OCI-LY3 (cell line): ENCODE data around the gene CAMK1D.

Experiments
- H2AFZ ChIP-seq: fragments of 200-600, 300-600 bp; shearing (Covaris generic); 2 replicates; pipeline ENCODE4 v1.6.0; 2014; ENCODE audit warnings: antibody characterized with exemption, low read depth, low read length
- H3K27ac ChIP-seq: fragments of 200-600, 300-600 bp; sonication (generic); 2 replicates; pipeline ENCODE4 v1.5.1; 2014; ENCODE audit warnings: mild to moderate bottlenecking, low read length, moderate library complexity, mixed read lengths
- H3K27me3 ChIP-seq: fragments of 200-600, 300-600 bp; sonication (generic); 2 replicates; pipeline ENCODE4 v1.6.1; 2014; ENCODE audit warnings: low read depth, low read length, mixed read lengths
- H3K36me3 ChIP-seq: fragments of 200-600, 300-600 bp; sonication (generic); replicated peaks from 2 replicates; pipeline ENCODE3; 2014; ENCODE audit warnings: low read depth, low read length, mixed read lengths
- H3K4me1 ChIP-seq: fragments of 300-600, 200-600 bp; sonication (generic); 2 replicates; pipeline ENCODE4 v1.6.1; 2014; ENCODE audit warnings: low read length, mixed read lengths
- H3K4me2 ChIP-seq: fragments of 200-600, 300-600 bp; sonication (generic); 2 replicates; pipeline ENCODE4 v1.6.1; 2014; ENCODE audit warnings: low read length, mixed read lengths
- H3K4me3 ChIP-seq: fragments of 300-600, 200-600 bp; sonication (generic); 2 replicates; pipeline ENCODE4 v1.5.1; 2014; ENCODE audit warnings: antibody characterized with exemption, mild to moderate bottlenecking, low read length, moderate library complexity
- H3K79me2 ChIP-seq: fragments of 300-600, 200-600 bp; shearing (Covaris generic); 2 replicates; pipeline ENCODE4 v1.6.1; 2014; ENCODE audit warnings: mild to moderate bottlenecking, low read length, mixed read lengths
- H3K9ac ChIP-seq: fragments of 300-600, 200-600 bp; shearing (Covaris generic); 2 replicates; pipeline ENCODE4 v1.6.0; 2014; ENCODE audit warnings: mild to moderate bottlenecking, low read length, moderate library complexity
- H3K9me3 ChIP-seq: fragments of 200-600, 300-600 bp; shearing (Covaris generic); 2 replicates; pipeline ENCODE4 v1.6.1; 2014; ENCODE audit warnings: low read length, mixed read lengths; ENCODE audit not compliant: insufficient read depth
- H4K20me1 ChIP-seq: fragments of 200-600, 300-600 bp; sonication (generic); 2 replicates; pipeline ENCODE4 v1.6.1; 2016; ENCODE audit warnings: low read length, mixed read lengths; ENCODE audit not compliant: insufficient read depth
- EZH2phosphoT487 ChIP-seq: fragments of 200-600 bp; shearing (Covaris generic); IDR thresholded peaks from 2 replicates; pipeline ENCODE4 v1.6.1; 2018; ENCODE audit warnings: antibody characterized with exemption, mixed run types, low read depth
- TF ChIP-seq, protein P1 (sequence below): fragments of 200-600, 300-600 bp; sonication (generic); IDR thresholded peaks from 2 replicates; pipeline ENCODE4 v1.5.1; 2014; ENCODE audit warnings: antibody characterized with exemption, low read length, low read depth

CAMK1D gene

DNA sequence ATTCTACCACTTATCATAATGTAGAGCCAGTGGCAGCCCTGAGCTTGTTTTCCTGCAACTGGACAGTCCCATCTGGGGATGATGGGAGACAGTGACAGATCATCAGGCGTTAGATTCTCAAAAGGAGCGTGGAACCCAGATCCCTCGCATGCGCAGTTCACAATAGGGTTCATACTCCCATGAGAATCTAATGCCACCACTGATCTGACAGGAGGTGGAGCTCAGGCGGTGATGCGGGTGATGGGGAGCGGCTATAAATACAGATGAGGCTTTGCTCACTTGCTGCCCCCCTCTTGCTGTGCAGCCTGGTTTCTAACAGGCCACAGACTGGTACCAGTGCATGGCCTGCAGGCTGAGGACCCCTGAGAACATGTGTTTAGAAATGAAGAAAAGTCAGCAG, 260.1 kb downstream of the CAMK1D start:
- no peak overlapping the region for H3K27ac ChIP-seq
- H4K20me1 ChIP-seq: peaks cover 39% of the 10 kb centered on the region
- no peak overlapping the region for H3K4me3 ChIP-seq
- no peak overlapping the region for H3K9ac ChIP-seq
- TF ChIP-seq, protein P1, sequence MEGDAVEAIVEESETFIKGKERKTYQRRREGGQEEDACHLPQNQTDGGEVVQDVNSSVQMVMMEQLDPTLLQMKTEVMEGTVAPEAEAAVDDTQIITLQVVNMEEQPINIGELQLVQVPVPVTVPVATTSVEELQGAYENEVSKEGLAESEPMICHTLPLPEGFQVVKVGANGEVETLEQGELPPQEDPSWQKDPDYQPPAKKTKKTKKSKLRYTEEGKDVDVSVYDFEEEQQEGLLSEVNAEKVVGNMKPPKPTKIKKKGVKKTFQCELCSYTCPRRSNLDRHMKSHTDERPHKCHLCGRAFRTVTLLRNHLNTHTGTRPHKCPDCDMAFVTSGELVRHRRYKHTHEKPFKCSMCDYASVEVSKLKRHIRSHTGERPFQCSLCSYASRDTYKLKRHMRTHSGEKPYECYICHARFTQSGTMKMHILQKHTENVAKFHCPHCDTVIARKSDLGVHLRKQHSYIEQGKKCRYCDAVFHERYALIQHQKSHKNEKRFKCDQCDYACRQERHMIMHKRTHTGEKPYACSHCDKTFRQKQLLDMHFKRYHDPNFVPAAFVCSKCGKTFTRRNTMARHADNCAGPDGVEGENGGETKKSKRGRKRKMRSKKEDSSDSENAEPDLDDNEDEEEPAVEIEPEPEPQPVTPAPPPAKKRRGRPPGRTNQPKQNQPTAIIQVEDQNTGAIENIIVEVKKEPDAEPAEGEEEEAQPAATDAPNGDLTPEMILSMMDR: no peak
- TF ChIP-seq EZH2phosphoT487: no peak
- peaks cover 22% of the 10 kb centered on the region; the same call in 1 of the 2 replicates for H3K79me2 ChIP-seq
- peaks cover 21% of the 10 kb centered on the region for H3K4me1 ChIP-seq
- no peaks in the 10 kb centered on the region for H3K36me3 ChIP-seq
- no peak overlapping the region for H2AFZ ChIP-seq
- H3K27me3 ChIP-seq: no peaks in the 10 kb centered on the region
- H3K4me2 ChIP-seq: no peak overlapping the region
- no peaks in the 10 kb centered on the region for H3K9me3 ChIP-seq

DNA sequence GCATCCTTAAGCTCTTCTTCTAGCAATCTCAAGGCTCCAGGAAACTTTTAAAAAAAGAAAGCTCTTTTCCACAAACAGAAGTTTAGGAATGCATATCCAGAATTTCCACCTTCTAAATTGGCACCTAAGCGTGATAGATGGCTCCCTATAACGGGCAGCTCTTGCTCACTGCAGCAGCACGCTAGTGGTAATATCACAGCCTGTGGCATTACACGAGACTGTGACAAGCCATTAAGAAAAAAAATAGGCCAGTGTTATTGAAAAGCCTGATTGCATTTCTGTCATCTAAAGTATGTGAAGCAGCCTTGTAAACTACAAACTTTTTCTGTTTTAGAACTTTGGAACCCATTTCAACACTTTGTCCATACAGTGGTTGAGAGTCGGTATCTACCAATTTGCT, 263.8 kb downstream of the CAMK1D start:
- Histone ChIP-seq H3K79me2 (peaks cover 8% of the 10 kb centered on the region), H3K36me3 (no peaks in the 10 kb centered on the region), H3K9me3 (no peaks in the 10 kb centered on the region), H3K27me3 (no peaks in the 10 kb centered on the region), H3K4me1 (peaks cover 22% of the 10 kb centered on the region), H2AFZ (no peak overlapping the region), H4K20me1 (peaks cover 54% of the 10 kb centered on the region), H3K4me3 (no peak overlapping the region), H3K27ac (no peak overlapping the region), H3K9ac (no peak overlapping the region), H3K4me2 (no peak overlapping the region)
- no peak for TF ChIP-seq EZH2phosphoT487
- TF ChIP-seq, protein P1: no peak

DNA sequence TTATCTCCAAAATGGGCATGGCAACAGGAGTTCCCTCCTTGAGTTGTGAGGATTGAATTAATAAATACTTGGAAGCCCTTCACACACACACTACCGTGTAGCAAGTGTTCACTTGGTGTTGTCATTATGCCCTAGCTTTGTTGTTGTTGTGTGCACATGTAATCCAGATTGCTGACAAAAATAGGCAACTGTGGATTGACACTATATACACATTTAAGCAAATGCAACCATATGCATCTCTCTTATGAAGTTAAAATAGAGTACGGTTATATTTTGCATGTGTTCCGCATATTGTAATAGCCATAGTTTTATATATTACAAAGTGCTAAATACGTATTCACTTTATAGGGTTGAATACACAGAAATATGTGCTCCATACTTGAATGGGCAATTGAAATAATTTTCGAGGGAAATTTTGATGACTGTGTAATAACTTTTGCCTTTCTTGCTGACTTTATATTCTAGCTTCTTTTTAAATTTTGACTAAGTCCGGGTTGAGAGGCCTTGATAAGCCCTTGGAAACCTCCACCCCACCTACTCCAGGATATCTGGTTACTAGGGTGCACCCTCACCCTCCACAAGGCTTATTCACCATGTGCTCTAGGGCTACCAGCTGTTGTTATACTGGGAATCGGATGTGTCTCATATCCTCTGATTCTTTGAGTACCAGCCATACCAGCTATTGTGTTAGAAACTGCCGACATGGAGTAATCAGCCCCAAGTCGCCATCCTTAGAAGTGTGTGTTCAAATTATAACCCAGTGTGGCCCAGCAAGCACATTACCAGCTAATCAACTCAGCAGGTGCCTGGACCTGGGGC, 265.0 kb downstream of the CAMK1D start:
- Histone ChIP-seq H3K36me3 (no peaks in the 10 kb centered on the region), H3K27me3 (no peaks in the 10 kb centered on the region), H3K27ac (no peak overlapping the region), H3K9ac (no peak overlapping the region), H4K20me1 (peaks cover 60% of the 10 kb centered on the region), H3K4me2 (no peak overlapping the region), H2AFZ (no peak overlapping the region), H3K4me3 (no peak overlapping the region), H3K9me3 (no peaks in the 10 kb centered on the region), H3K79me2 (peaks cover 8% of the 10 kb centered on the region), H3K4me1 (peaks cover 32% of the 10 kb centered on the region)
- TF ChIP-seq, protein P1: no peak
- TF ChIP-seq EZH2phosphoT487: no peak

- no peaks in the 10 kb centered on the region for H3K9me3 ChIP-seq
- no peak overlapping the region for H3K4me3 ChIP-seq
- H3K9ac ChIP-seq: no peak overlapping the region
- H3K27me3 ChIP-seq: no peaks in the 10 kb centered on the region
- no peak overlapping the region for H3K4me2 ChIP-seq
- no peaks in the 10 kb centered on the region for H3K36me3 ChIP-seq
- H3K27ac ChIP-seq: no peak overlapping the region
- H3K79me2 ChIP-seq: peaks cover 12% of the 10 kb centered on the region
- no peak overlapping the region for H2AFZ ChIP-seq
- H3K4me1 ChIP-seq: peaks cover 41% of the 10 kb centered on the region
- TF ChIP-seq, protein P1: no peak
- no peak for TF ChIP-seq EZH2phosphoT487
- H4K20me1 ChIP-seq: peaks cover 62% of the 10 kb centered on the region
Measured at GRCh38 chr10:12615296-12616220, 266.2 kb downstream of the CAMK1D start.
